ENCODE data around the gene ADAMTS14. TPM values are rescaled to one million over a fixed set of nuclear protein-coding genes. Genes with fewer than 3 reads are reported as not detected.

The ADAMTS14 gene
- total RNA-seq, 1 donor from 2014 or later: 1.4 TPM

GRCh38 chr10:70648427-70648826 lies 23.9 kb upstream of the ADAMTS14 start:
- Mint-ChIP-seq H3K4me3 (no peak overlapping the region), H3K27me3 (peaks cover 3% of the 10 kb centered on the region), H3K27ac (no peak overlapping the region), H3K9me3 (peaks cover 4% of the 10 kb centered on the region), H3K4me1 (ENCODE audit: unreplicated experiment) (peaks cover 6% of the 10 kb centered on the region), H3K36me3 (no peaks in the 10 kb centered on the region)
- TF ChIP-seq CTCF (conservative IDR thresholded peaks at IDR 0.05): no peak
- no peak for DNase-seq (ENCODE audit: extremely low spot score, unreplicated experiment)

GRCh38 chr10:70649526-70649925 lies 22.8 kb upstream of the ADAMTS14 start:
- Mint-ChIP-seq H3K4me1 (ENCODE audit: unreplicated experiment) (peaks cover 9% of the 10 kb centered on the region), H3K27me3 (peaks cover 2% of the 10 kb centered on the region), H3K9me3 (peaks cover 4% of the 10 kb centered on the region), H3K36me3 (no peaks in the 10 kb centered on the region), H3K4me3 (no peak overlapping the region), H3K27ac (no peak overlapping the region)
- TF ChIP-seq CTCF (conservative IDR thresholded peaks at IDR 0.05): no peak
- DNase-seq (ENCODE audit: extremely low spot score, unreplicated experiment): no peak

DNA sequence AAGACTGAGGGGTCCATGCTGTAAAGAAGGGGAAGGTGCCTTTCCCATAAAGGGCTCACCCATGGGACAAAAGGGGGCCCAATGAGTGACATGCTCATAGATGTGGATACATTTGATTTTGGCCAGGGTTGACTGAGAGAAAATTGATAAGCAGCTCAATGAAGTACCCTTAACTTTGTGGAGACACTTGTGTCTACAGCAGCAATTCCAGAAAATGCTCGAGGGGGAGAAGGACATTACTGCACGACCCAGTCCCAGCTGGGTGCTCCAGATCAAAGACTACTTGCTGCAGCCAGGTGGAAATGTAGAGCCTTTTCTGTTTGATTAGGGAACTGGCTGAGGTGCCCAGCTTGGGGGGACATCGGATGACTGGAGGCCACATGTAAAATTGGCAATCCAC lies 22.2 kb upstream of the ADAMTS14 start:
- H3K4me3 Mint-ChIP-seq: no peak overlapping the region
- peaks cover 9% of the 10 kb centered on the region for H3K4me1 Mint-ChIP-seq (ENCODE audit: unreplicated experiment)
- no peaks in the 10 kb centered on the region for H3K27me3 Mint-ChIP-seq
- no peaks in the 10 kb centered on the region for H3K36me3 Mint-ChIP-seq
- no peak for TF ChIP-seq CTCF (conservative IDR thresholded peaks at IDR 0.05)
- H3K9me3 Mint-ChIP-seq: peaks cover 4% of the 10 kb centered on the region
- H3K27ac Mint-ChIP-seq: no peak overlapping the region
- DNase-seq (ENCODE audit: extremely low spot score, unreplicated experiment): no peak

DNA sequence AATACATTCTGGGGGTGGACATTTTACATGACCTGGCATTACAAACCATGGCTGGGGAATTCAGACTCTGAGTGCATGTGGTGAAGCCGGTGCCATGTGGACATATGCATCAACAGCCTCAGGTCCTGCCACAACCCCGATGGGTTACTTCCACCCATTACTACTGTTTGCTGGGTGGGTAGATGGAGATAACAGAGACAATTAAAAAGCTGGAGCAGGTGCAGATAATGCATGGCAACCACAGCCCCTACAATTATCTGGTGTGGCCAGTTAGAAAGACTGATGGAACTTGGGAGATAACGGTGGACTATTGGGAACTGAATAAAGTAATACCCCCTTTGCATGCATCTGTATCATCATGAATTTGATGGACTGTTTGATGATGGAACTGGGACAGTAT lies 21.6 kb upstream of the ADAMTS14 start:
- H3K36me3 Mint-ChIP-seq: no peaks in the 10 kb centered on the region
- H3K27me3 Mint-ChIP-seq: no peaks in the 10 kb centered on the region
- no peak overlapping the region for H3K27ac Mint-ChIP-seq
- peaks cover 4% of the 10 kb centered on the region for H3K9me3 Mint-ChIP-seq
- no peak for DNase-seq (ENCODE audit: extremely low spot score, unreplicated experiment)
- H3K4me1 Mint-ChIP-seq (ENCODE audit: unreplicated experiment): peaks cover 9% of the 10 kb centered on the region
- TF ChIP-seq CTCF (conservative IDR thresholded peaks at IDR 0.05): no peak
- no peak overlapping the region for H3K4me3 Mint-ChIP-seq

DNA sequence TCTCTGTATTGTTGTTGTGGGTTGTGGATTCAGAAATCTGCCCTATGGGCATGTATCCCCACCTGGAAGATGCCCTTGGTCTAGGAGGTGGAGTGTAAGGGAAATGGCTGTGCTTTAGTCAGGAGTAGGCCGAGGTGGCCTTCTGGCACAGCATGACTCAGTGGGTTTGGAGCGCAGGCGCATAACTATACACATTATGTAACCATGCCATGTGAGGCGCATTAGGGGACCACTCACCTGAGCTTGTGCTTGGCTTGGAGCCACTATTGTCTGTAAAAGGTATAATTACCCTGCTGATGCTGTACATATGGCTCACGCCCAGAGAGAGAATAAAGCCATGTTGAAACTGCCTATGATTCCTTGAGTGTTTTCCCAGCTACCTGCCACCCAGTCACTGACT lies 20.6 kb upstream of the ADAMTS14 start:
- TF ChIP-seq CTCF (conservative IDR thresholded peaks at IDR 0.05): no peak
- Mint-ChIP-seq H3K36me3 (no peaks in the 10 kb centered on the region), H3K27me3 (no peaks in the 10 kb centered on the region), H3K27ac (no peak overlapping the region), H3K9me3 (peaks cover 4% of the 10 kb centered on the region), H3K4me3 (no peak overlapping the region), H3K4me1 (ENCODE audit: unreplicated experiment) (peaks cover 9% of the 10 kb centered on the region)
- peak; percentile 56 for DNase-seq (ENCODE audit: extremely low spot score, unreplicated experiment)
